Omental fat pad (tissue), 4 donors: ENCODE results near the gene CHCHD6. TPM values are rescaled to one million over a fixed set of nuclear protein-coding genes. Genes with fewer than 3 reads are reported as not detected.
A peak's percentile ranks its signal among the peaks of the same experiment; 100 is the strongest.

ENCODE experiments used
- ATAC-seq: fragments of 150-250 bp; one replicate; pipeline ENCODE4 v1.9.1; 2016; ENCODE audit warnings: mild to moderate bottlenecking, moderate library complexity; ENCODE audit not compliant: low FRiP score
- DNase-seq: peaks from one replicate; pipeline ENCODE4 v3.0.0-alpha.2; 2019; ENCODE audit warnings: low spot score
- total RNA-seq, 4 donors: library from RNA; depleted of rRNA; stranded (reverse); fragments of >200 nt; gene quantifications; one replicate each; pipeline ENCODE4 v1.1.0, GENCODE V29; 2016
- TF ChIP-seq, protein P1 (sequence below), 3 donors: fragments of 450-650 bp; IDR thresholded peaks; one replicate each; pipeline ENCODE4 v1.5.1; 2016 to 2017; ENCODE audit warnings: antibody characterized with exemption in 3 of 3, mild to moderate bottlenecking in 3 of 3, moderate library complexity in 2 of 3

CHCHD6 gene
- total RNA-seq, 4 donors from 2014 or later = 7.5 to 19.7 (median 11.5) TPM

- peak; percentile 85 for ATAC-seq
- DNase-seq = no peak
- TF ChIP-seq, protein P1, sequence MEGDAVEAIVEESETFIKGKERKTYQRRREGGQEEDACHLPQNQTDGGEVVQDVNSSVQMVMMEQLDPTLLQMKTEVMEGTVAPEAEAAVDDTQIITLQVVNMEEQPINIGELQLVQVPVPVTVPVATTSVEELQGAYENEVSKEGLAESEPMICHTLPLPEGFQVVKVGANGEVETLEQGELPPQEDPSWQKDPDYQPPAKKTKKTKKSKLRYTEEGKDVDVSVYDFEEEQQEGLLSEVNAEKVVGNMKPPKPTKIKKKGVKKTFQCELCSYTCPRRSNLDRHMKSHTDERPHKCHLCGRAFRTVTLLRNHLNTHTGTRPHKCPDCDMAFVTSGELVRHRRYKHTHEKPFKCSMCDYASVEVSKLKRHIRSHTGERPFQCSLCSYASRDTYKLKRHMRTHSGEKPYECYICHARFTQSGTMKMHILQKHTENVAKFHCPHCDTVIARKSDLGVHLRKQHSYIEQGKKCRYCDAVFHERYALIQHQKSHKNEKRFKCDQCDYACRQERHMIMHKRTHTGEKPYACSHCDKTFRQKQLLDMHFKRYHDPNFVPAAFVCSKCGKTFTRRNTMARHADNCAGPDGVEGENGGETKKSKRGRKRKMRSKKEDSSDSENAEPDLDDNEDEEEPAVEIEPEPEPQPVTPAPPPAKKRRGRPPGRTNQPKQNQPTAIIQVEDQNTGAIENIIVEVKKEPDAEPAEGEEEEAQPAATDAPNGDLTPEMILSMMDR (IDR thresholded peaks at IDR 0.05) = no peak
Measured at GRCh38 chr3:127002195-127003174, 298.4 kb downstream of the CHCHD6 start.

GRCh38 chr3:127003175-127003555 is 299.1 kb downstream of the CHCHD6 start:
- DNase-seq (no peak), ATAC-seq (no peak)
- TF ChIP-seq, protein P1 (IDR thresholded peaks at IDR 0.05) = no peak

- no peak for ATAC-seq
- DNase-seq = no peak
- TF ChIP-seq, protein P1 (IDR thresholded peaks at IDR 0.05) = no peak
Measured at GRCh38 chr3:127003601-127004280, 299.7 kb downstream of the CHCHD6 start.

GRCh38 chr3:127004641-127005397 is 300.8 kb downstream of the CHCHD6 start:
- ATAC-seq (no peak), DNase-seq (no peak)
- TF ChIP-seq, protein P1 (IDR thresholded peaks at IDR 0.05) = no peak

GRCh38 chr3:127005864-127006500 is 301.9 kb downstream of the CHCHD6 start:
- ATAC-seq (no peak), DNase-seq (no peak)
- TF ChIP-seq, protein P1 (IDR thresholded peaks at IDR 0.05) = no peak

- TF ChIP-seq, protein P1 (IDR thresholded peaks at IDR 0.05) = no peak
- DNase-seq (no peak), ATAC-seq (no peak)
Measured at GRCh38 chr3:127006781-127007436, 302.9 kb downstream of the CHCHD6 start.
